Left renal pelvis (tissue), 4 donors: ENCODE measurements around the gene TMPO. TPM values are rescaled to one million over a fixed set of nuclear protein-coding genes. Genes with fewer than 3 reads are reported as not detected.
"Not testable (repeated sequence)": the region's sequence is repeated elsewhere in the genome, so short reads cannot be mapped to it uniquely, and the experiment has no call there.

Source experiments
- DNase-seq, 4 donors: peaks; one replicate each; pipeline ENCODE4 v3.0.0-alpha.2; 2013; ENCODE audit warnings: low read depth in 4 of 4, low spot score in 3 of 4
- polyA plus RNA-seq, 4 donors: library from polyadenylated mRNA; unstranded; fragments of 120-200 nt; gene quantifications; one replicate each; pipeline ENCODE4 v1.2.1, GENCODE V29; 2013; ENCODE audit not compliant: insufficient read length in 4 of 4

TMPO gene
- polyA plus RNA-seq, result 100 to 1,000 TPM; 187 to 215 (median 201) TPM

GRCh38 chr12:98515287-98516110 is at the start of gene TMPO:
TSS of gene TMPO (plus strand) at chr12:98515590. CDS start at chr12:98515868, 278 bp downstream.
- peak; percentile 88 to 91 (median 89) for DNase-seq

DNA sequence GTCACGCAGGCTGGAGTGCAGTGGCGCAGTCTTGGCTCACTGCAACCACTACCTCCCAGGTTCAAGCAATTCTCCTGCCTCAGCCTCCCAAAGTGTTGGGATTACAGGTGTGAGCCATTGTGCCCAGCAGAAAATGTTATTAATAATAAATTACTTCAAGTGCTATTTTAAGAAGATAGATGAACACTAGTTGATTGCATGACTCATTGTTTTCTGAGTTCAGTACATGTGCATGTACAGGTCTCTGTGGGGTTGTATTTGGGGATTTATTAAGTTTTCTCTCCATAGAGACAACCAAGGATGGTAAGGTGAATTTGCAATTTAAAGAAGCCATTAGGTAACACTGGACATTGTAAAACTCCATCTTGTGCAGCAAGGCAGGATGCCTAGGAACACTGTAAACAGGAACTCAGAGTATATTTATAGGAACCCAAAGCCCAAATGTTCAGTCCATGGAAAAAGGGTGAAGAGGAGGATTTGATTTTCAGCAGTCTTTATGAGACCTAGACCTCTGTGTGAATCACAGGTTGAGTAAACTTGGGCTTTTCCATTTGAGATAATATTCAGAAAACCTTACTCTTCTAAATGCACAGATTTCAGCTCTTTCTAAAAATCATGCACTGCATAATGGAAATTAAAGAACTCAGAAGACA is 49.3 kb upstream of the TMPO start:
- DNase-seq, result no peak

- no peak for DNase-seq
These were observed 48.6 kb upstream of the TMPO start for GRCh38 chr12:98466640-98467400.

DNA sequence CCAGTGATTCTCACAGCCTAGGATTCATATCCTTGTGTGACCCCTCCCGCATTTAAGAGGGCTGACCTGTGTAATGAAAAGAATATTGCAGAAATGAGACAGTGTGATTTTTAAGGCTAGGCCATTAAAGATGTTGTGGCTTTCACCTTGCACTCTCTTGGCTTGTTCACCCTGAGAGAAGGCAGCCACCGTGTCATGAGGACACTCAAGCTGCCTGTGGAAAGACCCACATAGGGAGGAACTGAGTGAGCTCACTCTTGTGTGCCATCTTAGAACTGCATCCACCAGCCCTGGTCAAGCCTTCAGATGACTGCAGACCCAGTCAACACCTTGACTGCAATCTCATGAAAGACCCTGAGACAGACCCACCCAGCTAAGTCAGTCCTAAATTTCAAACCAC is 46.3 kb upstream of the TMPO start:
- no peak for DNase-seq

DNA sequence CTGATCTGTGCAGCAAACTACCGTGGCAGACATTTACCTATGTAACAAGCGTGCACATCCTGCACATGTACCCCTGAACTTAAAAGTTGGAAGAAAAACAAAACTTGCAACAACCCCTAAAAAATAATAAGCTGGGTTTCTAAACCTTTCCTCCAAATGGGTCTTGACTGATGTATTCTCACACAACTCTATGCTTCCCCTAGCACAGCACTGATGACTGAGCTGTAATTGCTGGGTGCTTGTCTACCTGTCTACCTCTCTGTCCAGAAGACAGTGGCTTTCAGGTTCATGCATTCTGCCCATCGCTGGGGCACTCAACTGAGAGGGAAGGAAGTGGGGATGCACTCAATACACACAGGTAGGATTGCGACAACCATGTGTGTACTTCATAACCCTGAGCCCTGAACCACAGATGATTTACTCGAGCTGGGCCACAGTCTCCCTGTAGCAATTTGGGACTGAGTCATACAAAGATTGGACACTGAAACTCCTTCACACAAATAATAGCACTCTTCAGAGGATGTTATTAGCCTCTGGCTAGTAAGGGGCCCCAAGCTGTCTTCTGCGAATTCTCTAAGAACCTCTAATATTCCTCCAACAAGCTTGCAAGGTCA is 44.8 kb upstream of the TMPO start:
- no peak for DNase-seq

DNA sequence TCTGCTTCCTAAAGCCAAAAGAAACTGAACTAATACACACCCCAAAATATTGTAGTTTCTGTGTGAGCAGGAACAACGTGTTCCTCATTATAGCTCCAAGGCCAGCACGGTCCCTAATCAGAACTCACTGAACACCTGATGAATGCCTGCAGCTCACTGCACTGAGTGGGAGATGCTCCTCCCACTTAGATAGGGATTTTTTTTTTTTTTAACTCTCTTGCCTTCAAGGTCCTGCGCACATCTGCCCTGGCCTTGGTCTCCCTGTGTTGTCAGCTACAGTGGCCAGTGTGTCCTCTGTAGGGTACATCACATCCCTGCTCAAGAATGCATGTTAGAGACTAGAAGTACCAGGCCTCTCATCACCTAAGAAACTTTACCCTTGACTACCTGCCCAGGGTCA is 44.3 kb upstream of the TMPO start:
- DNase-seq, result no peak

- DNase-seq, result no peak
These were observed 39.9 kb upstream of the TMPO start for GRCh38 chr12:98475565-98475908.

DNA sequence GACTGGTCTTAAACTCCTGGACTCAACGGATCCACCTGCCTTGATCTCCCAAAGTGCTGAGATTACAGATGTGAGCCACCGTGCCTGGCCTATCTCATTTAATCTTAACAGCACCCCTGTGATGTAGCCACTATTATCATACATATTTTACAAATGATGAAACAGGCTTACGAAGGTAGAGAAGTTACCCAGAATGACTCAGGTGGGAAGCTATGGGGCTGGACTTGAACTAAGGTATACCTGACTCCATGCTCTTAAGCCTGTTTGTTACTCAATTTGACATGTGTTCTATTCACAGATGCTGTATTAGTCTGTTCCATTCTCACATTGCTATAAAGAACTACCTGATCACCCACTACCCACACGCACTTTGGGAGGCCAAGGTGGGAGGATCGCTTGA is 36.8 kb upstream of the TMPO start:
- DNase-seq, result no peak

- no peak for DNase-seq
These were observed 31.5 kb upstream of the TMPO start for GRCh38 chr12:98483621-98484503.

DNA sequence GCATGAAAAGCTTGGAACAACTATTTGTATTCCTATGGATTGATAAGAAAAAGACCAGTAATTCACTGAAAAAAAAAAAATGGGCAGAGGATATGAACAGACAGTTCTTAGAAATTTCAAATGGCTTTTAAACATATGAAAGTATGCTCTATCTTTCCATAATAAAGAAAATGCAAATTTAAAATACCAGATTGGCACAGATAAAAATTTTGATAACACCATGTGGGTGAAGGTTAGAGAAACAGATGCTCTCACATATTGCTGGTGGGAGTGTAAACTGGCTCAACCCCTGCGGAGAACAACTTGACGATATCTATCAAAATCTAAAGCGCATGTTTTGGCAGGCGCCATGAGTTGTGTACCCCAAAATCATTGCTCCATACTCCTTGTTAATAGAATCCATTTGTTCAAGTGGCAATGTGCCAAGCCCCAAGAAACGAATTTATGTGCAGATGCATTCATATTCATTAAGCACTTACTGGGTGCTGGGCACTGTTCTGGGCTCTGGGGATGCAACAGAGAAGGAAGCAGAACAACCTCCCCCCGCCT is 29.5 kb upstream of the TMPO start:
- no peak for DNase-seq

DNA sequence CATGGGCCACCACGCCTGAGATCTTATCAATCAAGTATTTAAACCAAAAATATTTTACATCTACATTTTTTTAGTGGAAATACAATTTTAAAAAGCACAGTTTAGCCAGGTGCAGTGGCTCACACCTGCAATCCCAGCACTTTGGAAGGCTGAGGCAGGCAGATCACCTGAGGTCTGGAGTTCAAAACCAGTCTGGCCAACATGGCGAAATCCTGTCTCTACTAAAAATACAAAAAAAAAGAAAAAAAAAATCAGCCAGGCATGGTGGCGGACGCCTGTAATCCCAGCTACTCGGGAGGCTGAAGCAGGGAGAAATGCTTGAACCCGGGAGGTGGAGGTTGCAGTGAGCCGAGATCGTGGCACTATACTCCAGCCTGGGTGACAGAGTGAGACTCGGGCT is 27.0 kb upstream of the TMPO start:
- not testable (repeated sequence) for DNase-seq

DNA sequence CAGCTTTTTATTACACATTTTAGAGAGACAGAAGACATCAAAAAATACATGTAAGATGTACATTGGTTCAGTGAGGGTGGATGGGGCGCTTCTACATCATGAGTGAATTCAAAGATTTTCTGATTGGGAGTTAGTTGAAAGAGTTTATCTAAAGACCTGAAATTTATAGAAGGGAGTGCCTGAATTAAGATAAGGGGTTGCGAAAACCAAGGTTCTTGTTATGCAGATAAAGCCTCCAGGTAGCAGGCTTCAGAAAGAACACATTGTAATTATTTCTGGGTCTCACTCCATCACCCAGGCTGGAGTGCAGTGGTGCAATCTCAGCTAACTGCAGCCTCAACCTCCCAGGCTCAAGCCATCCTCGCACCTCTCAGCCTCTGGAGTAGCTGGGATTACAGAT is 26.2 kb upstream of the TMPO start:
- DNase-seq, result no peak

DNA sequence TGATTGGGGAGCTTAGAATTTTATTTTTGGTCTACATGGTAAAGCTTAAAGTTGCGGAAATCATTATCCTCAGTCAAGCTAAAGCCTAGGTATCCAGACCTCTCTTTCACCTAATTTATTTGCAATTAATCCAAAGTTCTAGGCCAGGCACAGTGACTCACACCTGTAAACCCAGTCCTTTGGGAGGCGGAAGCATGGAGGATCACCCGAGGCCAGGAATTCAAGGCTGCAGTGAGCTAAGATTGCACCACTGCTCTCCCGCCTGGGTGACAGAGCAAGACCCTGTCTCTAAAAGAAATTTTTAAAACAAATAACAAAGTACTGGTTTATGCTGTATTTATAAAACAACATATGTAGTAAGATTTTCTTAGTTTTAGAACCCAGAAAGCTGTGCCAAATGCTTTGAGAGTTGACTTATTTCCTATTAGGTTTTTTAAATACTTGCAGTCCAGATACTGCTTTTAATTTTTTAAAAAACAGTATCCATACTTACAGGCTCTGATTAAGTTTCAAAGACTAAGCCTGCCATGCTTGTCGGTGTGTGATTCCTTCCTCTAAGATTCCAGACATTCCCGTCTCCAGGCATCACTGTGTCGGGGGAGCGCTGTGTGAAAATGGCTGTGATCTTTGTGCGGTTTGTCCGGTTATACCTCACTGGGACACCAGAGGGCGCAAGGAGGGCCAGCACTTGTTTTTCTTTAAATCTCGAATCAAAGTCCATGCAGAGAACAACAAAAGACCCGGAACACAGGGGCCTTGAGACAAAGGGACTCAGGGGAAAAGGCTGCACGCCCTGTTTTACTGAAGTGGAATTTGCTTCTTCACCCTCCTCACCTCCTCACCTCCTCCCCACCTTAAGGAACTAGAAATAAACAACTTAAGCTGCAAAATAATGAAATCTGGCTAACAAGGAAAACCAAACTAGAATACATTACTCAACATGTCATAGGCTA is 24.6 kb upstream of the TMPO start:
- DNase-seq, result peak; percentile 86 to 92 (median 90)

GRCh38 chr12:98492580-98493140 is 22.7 kb upstream of the TMPO start:
- DNase-seq, result no peak

GRCh38 chr12:98501266-98501629 is 14.1 kb upstream of the TMPO start:
- DNase-seq, result not testable (repeated sequence)

- peak; percentile 92 to 97 (median 94) for DNase-seq
These were observed 12.1 kb upstream of the TMPO start for GRCh38 chr12:98503342-98503591.

GRCh38 chr12:98503592-98504367 is 11.6 kb upstream of the TMPO start:
- peak; percentile 83 to 88 (median 88) for DNase-seq

DNA sequence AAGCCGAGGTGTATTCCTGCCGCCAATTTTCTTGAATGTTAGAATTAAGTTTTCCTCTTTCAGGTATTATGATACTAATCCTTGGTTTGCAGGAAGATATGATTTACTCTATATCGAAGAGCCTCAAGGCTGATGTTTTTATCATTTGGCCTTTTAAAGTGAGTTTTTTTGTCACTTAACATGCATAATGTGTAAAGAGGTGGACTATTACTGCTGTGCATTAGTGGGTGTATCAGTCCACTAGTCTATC is 11.1 kb upstream of the TMPO start:
- no peak for DNase-seq
